Measurements from ENCODE around the gene NLRP5.
"Not testable (repeated sequence)": the region's sequence is repeated elsewhere in the genome, so short reads cannot be mapped to it uniquely, and the experiment has no call there.

NLRP5 gene

GRCh38 chr19:56097306-56097705 is 110.7 kb downstream of the NLRP5 start:
- in situ Hi-C loops (cut with MboI; ENCODE audit: low sequenced_read_pairs), result loop anchor here (25.0 kb wide), 1 partner anchor 215 kb away; the partner anchor contains the start of gene ZSCAN5A

GRCh38 chr19:56097776-56098175 is 111.2 kb downstream of the NLRP5 start:
- in situ Hi-C loops (cut with MboI; ENCODE audit: low sequenced_read_pairs), result loop anchor here (25.0 kb wide), 1 partner anchor 215 kb away; the partner anchor contains the start of gene ZSCAN5A

DNA sequence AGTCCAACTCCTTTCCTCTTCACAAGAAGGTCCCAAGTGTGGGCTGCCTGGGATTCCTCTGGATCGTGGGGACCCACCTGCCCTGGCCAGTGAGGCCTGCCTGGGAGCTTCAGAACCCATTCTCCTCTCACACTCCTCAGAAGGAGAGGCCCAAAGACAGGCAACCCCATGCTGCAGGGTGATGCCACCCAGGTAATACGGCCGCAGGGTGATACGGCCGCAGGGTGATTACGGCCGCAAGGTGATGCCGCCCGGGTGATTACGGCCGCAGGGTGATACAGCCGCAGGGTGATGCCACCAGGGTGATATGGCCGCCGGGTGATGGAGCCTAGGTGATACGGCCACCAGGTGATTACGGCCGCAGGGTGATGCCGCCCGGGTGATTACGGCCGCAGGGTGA is 111.7 kb downstream of the NLRP5 start:
- in situ Hi-C loops (cut with MboI; ENCODE audit: low sequenced_read_pairs), result loop anchor here (25.0 kb wide), 1 partner anchor 214 kb away; the partner anchor contains the start of gene ZSCAN5A

- in situ Hi-C loops (cut with MboI; ENCODE audit: low sequenced_read_pairs), result loop anchor here (25.0 kb wide), 1 partner anchor 213 kb away; the partner anchor contains the start of gene ZSCAN5A
Measured at GRCh38 chr19:56098731-56099568, 112.4 kb downstream of the NLRP5 start.

- in situ Hi-C loops (cut with MboI; ENCODE audit: low sequenced_read_pairs), result loop anchor here (25.0 kb wide), 1 partner anchor 212 kb away; the partner anchor contains the start of gene ZSCAN5A
Measured at GRCh38 chr19:56099638-56100539, 113.3 kb downstream of the NLRP5 start.

GRCh38 chr19:56101095-56101494 is 114.5 kb downstream of the NLRP5 start:
- in situ Hi-C loops (cut with MboI; ENCODE audit: low sequenced_read_pairs), result no loop called here

- in situ Hi-C loops (cut with MboI; ENCODE audit: low sequenced_read_pairs), result no loop called here
Measured at GRCh38 chr19:56101746-56102535, 115.4 kb downstream of the NLRP5 start.

DNA sequence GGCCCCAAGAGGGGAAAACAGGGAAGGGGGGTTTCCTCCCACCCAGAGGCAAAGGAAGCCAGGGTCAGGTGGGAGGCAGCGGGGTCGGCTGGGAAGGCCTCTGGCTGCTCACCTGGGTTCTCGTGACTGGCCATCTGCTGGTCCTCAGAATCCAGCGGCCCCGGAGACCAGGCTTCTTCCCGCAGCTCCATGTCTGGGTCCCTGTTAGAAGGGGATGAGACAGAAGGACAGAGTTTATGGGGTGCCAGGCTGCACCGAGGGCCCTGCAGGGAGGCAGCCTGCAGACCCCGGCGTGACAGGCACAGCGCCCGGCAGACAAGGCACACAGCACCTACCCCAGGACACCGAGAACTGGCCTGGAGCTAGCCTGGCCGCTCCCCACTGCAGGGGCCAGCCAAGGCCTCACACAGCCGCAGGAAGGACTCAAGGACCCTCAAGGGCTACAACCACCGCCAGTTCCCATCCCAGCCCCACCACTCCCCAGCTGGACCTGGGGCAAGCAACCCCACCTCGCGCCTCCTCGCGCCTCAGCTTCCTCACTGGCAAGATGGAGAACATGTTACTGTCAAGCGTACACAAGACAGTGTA is 116.5 kb downstream of the NLRP5 start:
- in situ Hi-C loops (cut with MboI; ENCODE audit: low sequenced_read_pairs), result no loop called here

GRCh38 chr19:56104423-56104822 is 117.8 kb downstream of the NLRP5 start:
- in situ Hi-C loops (cut with MboI; ENCODE audit: low sequenced_read_pairs), result no loop called here

GRCh38 chr19:56105090-56105701 is 118.6 kb downstream of the NLRP5 start:
- in situ Hi-C loops (cut with MboI; ENCODE audit: low sequenced_read_pairs), result no loop called here

DNA sequence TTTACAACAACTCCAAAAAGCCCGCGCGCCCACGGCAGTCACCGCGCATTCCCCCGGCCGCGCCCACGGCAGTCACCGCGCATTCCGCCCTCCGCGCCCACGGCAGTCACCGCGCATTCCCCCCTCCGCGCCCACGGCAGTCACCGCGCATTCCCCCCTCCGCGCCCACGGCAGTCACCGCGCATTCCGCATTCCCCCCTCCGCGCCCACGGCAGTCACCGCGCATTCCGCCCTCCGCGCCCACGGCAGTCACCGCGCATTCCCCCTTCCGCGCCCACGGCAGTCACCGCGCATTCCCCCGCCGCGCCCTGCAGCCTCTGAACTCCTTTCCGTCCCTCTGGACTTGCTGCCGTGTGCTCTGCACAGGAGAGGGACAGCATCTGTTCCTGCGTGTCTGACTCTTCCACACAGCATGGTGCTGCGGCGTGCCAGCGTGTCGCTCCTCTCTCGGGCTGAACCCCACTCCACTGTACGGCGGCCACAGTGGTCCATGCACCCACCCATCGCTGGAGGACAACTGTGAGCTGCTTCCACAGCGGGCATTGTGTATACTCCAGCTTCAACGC is 119.3 kb downstream of the NLRP5 start:
- in situ Hi-C loops (cut with MboI; ENCODE audit: low sequenced_read_pairs), result not testable (repeated sequence)

GRCh38 chr19:56106397-56106849 is 119.8 kb downstream of the NLRP5 start:
- in situ Hi-C loops (cut with MboI; ENCODE audit: low sequenced_read_pairs), result no loop called here

DNA sequence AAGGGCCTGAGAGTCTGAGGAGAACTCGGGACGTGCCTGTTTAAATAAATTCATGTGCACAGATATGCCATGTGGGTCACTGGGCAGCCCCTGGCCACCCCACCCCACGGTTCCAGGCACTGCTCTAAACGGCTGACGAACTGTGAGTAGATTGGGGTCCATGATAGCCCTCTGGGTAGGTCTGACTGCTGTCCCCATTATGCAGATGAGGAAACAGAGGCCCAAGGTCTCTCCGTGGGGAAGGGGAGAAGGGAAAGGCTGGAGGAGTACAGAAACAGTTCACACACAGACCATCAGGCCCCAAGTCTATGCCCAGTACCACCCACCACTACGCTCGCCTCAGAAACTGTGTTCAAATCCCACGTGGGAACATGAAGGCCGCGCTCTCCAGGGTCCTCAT is 120.4 kb downstream of the NLRP5 start:
- in situ Hi-C loops (cut with MboI; ENCODE audit: low sequenced_read_pairs), result no loop called here

- in situ Hi-C loops (cut with MboI; ENCODE audit: low sequenced_read_pairs), result no loop called here
Measured at GRCh38 chr19:56107626-56108351, 121.2 kb downstream of the NLRP5 start.

GRCh38 chr19:56108447-56109195 is 122.0 kb downstream of the NLRP5 start:
- in situ Hi-C loops (cut with MboI; ENCODE audit: low sequenced_read_pairs), result no loop called here

GRCh38 chr19:56109226-56109625 is 122.7 kb downstream of the NLRP5 start:
- in situ Hi-C loops (cut with MboI; ENCODE audit: low sequenced_read_pairs), result no loop called here

GRCh38 chr19:56110515-56111448 is 124.2 kb downstream of the NLRP5 start:
- in situ Hi-C loops (cut with MboI; ENCODE audit: low sequenced_read_pairs), result no loop called here

Data from HL-60/S4 treated with phorbol 12-myristate 13-acetate at 8.2 ng/mL for 4 days and 3 days (cell line).